SU-DHL-6 (cell line): ENCODE measurements around the gene L1TD1.

ENCODE experiments used
- EZH2phosphoT487 ChIP-seq: fragments of 200-600 bp; sonication (generic), shearing (Covaris generic); conservative IDR thresholded peaks from 2 replicates; pipeline ENCODE4 v1.6.1; 2018; ENCODE audit warnings: mild to moderate bottlenecking, antibody characterized with exemption, low read length, moderate library complexity, mixed read lengths
- TF ChIP-seq, protein P1 (sequence below): fragments of 200-600 bp; sonication (generic); IDR thresholded peaks from one replicate; pipeline ENCODE4 v1.5.1; 2017; ENCODE audit warnings: antibody characterized with exemption, mild to moderate bottlenecking, low read length, moderate library complexity; ENCODE audit not compliant: insufficient read depth, poor library complexity, severe bottlenecking

DNA sequence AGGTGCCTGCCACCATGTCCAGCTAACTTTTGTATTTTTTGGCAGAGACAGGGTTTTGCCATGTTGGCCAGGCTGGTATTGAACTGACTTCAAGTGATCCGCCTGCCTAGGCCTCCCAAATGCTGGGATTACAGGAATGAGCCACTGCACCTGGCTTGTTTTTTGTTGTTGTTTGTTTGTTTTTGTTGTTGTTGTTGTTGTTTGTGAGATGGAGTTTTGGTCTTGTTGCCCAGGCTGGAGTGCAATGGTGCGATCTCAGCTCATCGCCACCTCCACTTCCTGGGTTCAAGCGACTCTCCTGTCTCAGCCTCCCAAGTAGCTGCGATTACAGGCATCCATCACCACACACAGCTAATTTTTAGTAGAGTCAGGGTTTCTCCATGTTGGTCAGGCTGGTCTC is 7.1 kb upstream of the L1TD1 start:
- TF ChIP-seq EZH2phosphoT487, result no peak
- TF ChIP-seq, protein P1, sequence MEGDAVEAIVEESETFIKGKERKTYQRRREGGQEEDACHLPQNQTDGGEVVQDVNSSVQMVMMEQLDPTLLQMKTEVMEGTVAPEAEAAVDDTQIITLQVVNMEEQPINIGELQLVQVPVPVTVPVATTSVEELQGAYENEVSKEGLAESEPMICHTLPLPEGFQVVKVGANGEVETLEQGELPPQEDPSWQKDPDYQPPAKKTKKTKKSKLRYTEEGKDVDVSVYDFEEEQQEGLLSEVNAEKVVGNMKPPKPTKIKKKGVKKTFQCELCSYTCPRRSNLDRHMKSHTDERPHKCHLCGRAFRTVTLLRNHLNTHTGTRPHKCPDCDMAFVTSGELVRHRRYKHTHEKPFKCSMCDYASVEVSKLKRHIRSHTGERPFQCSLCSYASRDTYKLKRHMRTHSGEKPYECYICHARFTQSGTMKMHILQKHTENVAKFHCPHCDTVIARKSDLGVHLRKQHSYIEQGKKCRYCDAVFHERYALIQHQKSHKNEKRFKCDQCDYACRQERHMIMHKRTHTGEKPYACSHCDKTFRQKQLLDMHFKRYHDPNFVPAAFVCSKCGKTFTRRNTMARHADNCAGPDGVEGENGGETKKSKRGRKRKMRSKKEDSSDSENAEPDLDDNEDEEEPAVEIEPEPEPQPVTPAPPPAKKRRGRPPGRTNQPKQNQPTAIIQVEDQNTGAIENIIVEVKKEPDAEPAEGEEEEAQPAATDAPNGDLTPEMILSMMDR, result no peak
